Lower leg skin (tissue), 4 donors: ENCODE results near the gene TRMT10A. TPM values are rescaled to one million over a fixed set of nuclear protein-coding genes. Genes with fewer than 3 reads are reported as not detected.

ENCODE experiments used
- DNase-seq, 2 donors: peaks; one replicate each; pipeline ENCODE4 v3.0.0-alpha.2; 2019; ENCODE audit warnings: low spot score in 2 of 2
- H3K4me3 ChIP-seq: fragments of 200-600 bp; sonication (generic); 2 replicates; pipeline ENCODE4 v1.5.1; 2017; ENCODE audit warnings: mild to moderate bottlenecking, low read depth; ENCODE audit not compliant: poor library complexity, severe bottlenecking
- CTCF ChIP-seq, 3 donors: fragments of 450-650 bp; IDR thresholded peaks; one replicate each; pipeline ENCODE4 v1.5.1; 2016; ENCODE audit warnings: antibody characterized with exemption in 3 of 3, mild to moderate bottlenecking in 3 of 3, moderate library complexity in 2 of 3
- POLR2A ChIP-seq, 2 donors: fragments of 450-650 bp; IDR thresholded peaks; one replicate each; pipeline ENCODE4 v1.6.1; 2016 to 2017; ENCODE audit warnings: antibody characterized with exemption in 2 of 2, mild to moderate bottlenecking in 1 of 2, moderate library complexity in 1 of 2
- whole genome bisulfite sequencing, 2 donors: methylation state at CpG; one replicate each; pipeline ENCODE4 v1.1.5; 2018; 5-methylcytosine and 5-hydroxymethylcytosine counted together
- intact Hi-C: fragments of 100-400 bp; cut with DNase I; formaldehyde crosslinking; loops from one replicate; pipeline ENCODE4 v1.15.0; 2023; ENCODE audit warnings: low total_unique reads
- total RNA-seq, 4 donors: library from RNA; depleted of rRNA; stranded (reverse); fragments of >200 nt; gene quantifications; one replicate each; pipeline ENCODE4 v1.1.0, GENCODE V29; 2016

TRMT10A gene
- total RNA-seq, 4 donors from 2014 or later: 1.3 to 9.0 (median 4.7) TPM

DNA sequence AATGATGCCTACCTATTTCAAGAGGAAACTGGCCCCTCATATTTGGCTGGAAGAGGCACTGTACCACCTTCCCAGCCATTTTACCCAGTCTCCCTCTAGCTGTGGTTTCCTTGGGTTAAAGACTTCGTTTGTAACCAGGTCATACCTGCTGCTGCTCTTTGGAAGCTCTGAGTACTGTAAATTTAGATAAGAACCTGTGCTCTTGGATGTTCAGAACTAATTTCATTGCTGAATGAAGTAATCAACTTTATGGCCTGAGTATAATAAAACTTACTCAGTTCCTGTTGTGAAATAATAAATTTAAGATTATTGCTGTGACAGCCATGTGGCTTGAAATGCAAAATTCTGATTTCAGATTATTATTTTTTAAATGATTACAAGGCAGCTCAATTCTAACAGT is 23.0 kb upstream of the TRMT10A start:
- DNase-seq: no peak
- intact Hi-C loops: no loop called here
- H3K4me3 ChIP-seq: no peak overlapping the region
- WGBS, 2 donors: 32% methylated on average over 1 of the region's 1 CpG
- TF ChIP-seq CTCF (IDR thresholded peaks at IDR 0.05): no peak

- intact Hi-C loops: no loop called here
Observed at GRCh38 chr4:99586322-99586721, 22.5 kb upstream of the TRMT10A start.

GRCh38 chr4:99585516-99585915 is 21.7 kb upstream of the TRMT10A start:
- no peak for DNase-seq
- intact Hi-C loops: no loop called here
- 95 to 97% methylated on average over 1 of the region's 1 CpG for WGBS, 2 donors
- no peak overlapping the region for H3K4me3 ChIP-seq
- TF ChIP-seq POLR2A (IDR thresholded peaks at IDR 0.05): no peak
- TF ChIP-seq CTCF (IDR thresholded peaks at IDR 0.05): no peak

More at GRCh38 chr4:99586322-99586721, 22.5 kb upstream of the TRMT10A start:
- 16 to 41% methylated on average over 2 of the region's 2 CpGs for WGBS, 2 donors
- no peak for DNase-seq
- no peak overlapping the region for H3K4me3 ChIP-seq
- TF ChIP-seq POLR2A (IDR thresholded peaks at IDR 0.05) (no peak), CTCF (IDR thresholded peaks at IDR 0.05) (no peak)

- TF ChIP-seq CTCF (IDR thresholded peaks at IDR 0.05): no peak
- TF ChIP-seq POLR2A (IDR thresholded peaks at IDR 0.05): no peak
- DNase-seq: no peak
- 82 to 83% methylated on average over 2 of the region's 2 CpGs for WGBS, 2 donors
- intact Hi-C loops: no loop called here
- H3K4me3 ChIP-seq: no peak overlapping the region
Observed at GRCh38 chr4:99578714-99579113, 14.9 kb upstream of the TRMT10A start.

- TF ChIP-seq POLR2A (IDR thresholded peaks at IDR 0.05): no peak
- TF ChIP-seq CTCF (IDR thresholded peaks at IDR 0.05): no peak
- no peak for DNase-seq
- WGBS, 2 donors: 79 to 81% methylated on average over 3 of the region's 3 CpGs
- intact Hi-C loops: no loop called here
- H3K4me3 ChIP-seq: no peak within 1 kb of the TSS
Observed at GRCh38 chr4:99574530-99575324, 10.9 kb upstream of the TRMT10A start, which contains the start of gene MTTP. Gene MTTP, plus strand, starts transcription at chr4:99574824. Its CDS starts 86 bp downstream, at chr4:99574910.
